ENCODE data around the gene ERI3.
"Not testable (repeated sequence)": the region's sequence is repeated elsewhere in the genome, so short reads cannot be mapped to it uniquely, and the experiment has no call there.

The ERI3 gene

DNA sequence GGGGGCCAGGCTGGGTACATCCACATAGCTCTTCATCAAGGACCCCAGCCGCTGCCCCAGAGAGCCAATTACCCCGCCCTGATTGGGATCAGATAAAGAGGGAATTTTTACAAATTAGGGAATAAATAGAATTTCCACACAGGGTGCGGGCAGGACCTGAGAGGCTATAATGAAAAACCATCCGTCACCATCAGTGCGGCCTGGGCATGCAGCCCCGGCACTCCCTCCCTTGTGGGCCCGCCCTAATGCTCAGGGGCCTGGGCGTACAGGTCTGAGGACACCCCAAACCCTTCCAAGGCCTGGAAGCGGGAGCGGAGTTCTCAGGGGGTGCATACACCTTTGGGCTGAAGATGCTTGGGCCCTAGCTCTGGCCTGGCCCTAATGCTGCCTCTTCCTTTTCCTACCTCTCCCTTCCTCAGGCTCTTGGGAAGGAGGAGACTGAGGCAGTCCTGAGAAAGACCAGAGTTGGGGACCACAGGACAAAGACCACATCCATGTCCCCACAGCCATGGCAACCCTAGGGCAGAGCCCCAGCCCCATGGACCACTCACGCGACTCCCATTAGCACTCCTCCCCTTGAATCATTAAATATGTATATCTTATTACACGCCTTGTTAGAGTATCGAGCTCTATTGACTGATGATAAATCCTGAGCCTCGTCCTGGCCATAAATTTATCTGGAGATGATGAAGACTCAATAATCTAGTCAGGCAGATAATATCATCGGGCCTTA lies 125.5 kb downstream of the ERI3 start:
- no peak for DNase-seq

DNA sequence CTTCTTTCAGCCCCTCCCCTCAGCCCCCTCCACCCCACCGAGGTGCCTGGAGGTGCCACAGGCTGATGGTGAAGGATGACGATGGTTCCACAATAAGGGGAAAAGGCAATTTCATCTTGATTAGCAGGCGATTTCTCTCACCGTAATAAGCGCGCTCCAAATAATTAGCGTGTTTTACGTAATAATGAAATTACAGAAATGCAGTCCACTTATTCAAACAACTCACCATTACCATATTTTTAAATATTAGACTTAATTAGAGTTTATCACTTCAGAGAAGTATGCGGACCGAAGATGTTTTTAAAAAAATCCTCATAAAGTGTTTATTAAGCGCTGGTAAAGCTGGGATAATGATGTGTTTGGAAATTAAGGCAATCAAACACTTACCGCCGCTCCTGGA lies 126.8 kb downstream of the ERI3 start:
- no peak for DNase-seq

DNA sequence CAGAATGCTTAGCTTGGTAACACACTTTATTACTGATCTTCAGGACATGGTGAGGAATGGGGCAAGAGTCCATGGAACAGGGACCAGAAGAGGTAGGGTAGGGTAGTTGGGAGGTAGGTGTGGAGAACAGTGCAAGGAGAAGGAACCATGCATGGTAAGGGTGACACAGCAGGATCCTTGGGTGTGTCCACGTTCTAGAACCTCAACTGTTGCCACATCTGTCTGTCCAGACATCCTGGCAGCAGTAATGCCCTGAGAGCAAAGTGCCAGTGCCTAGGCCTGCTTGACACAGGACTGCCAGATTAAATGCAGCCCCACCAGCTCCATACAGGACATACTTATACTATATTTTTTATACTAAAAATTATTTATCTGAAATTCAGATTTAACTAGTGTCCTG lies 127.8 kb downstream of the ERI3 start:
- no peak for DNase-seq

DNA sequence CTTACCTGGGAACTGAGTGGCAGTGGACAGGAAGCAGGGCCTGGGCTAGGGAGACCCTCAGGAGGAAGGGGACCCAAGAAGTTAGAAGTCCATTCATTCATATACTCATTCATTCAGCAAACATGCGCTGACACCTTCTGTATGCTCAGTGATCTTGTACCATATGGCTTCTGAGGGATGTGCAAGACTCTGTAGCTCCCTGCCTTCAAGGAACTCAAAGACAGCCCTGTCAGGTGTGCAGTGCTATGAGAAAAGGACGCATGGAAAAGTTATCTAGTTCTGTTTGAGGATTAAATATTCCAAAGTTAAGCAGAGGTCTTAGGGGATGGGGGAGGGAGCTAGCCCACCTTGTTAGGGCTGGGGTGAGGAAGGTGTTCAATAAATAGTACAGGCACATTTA lies 129.3 kb downstream of the ERI3 start:
- no peak for DNase-seq

DNA sequence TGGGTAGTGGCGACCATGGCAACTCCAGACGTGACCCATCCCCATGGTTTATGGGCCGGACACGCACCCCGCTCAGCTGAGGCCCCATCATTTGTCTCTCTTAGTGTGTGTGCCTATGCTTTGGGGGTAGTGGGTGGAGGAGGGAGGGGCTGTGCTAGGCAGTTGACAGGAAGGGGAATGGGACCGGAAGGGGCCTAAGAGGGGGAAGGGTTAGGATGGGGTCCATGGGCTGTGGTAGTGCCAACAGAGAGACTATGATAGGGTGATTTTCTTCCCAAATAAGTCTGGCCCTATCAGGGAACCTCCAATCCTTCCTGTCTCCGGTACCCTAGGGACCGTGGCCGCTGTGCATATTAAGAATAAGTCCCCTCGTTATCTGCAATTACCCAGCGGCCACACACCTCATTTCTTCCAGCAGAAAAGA lies 131.9 kb downstream of the ERI3 start:
- no peak for DNase-seq

DNA sequence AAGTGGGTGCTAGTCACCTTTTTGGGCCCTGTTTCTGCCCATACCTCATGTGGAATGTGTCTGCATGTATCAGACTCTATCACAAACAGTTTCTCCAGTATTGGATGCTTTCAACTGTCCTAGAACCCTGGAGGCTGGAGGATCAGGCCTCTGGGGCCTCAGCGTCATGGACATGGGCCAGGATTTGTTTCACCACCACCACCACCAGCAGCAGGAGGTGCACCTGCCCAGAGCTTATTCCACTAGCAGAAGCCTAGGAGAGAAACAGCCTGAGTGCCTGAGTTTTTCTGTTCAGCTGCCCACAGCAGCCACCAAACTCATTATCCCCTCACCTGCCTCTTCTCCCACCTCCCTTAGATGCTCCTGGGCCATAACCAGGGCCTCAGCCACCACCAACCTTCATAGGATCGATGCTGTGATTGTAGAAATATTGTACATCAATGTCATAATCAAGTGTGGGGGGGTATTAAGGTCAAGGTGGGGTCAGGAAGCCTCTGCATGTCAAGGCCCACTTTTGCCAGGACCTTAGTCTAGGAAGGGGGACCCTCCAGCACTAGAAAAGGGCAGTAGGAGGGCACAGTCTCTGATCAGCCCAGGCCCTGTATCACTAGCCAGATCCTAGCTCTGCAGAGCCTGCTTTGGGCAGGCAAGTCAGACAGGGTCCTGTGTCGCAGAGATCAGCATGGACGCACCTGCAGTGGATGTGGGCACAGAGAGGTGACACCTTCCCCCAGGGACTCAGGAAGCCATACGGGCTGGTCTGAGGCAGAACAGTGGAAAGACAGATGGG lies 132.5 kb downstream of the ERI3 start:
- no peak for DNase-seq

DNA sequence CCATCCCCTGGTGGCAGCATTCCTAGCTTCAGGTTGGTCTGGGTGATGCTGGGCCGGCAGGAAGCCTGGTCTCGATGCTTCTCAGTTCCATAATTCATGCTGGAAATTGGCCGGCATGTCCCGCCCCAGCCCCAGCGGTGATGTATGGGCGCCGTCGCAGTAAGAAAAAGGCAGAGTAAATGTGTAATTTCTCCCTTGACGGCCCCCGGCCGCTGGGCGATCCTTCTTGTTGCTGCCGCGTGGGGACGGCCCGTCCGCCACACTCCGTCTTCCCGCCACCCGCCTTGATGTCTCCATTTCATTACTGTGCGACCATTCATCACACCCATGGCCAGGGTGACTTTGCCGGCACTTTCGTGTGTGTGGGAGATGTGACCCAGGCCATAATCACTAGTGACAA lies 133.3 kb downstream of the ERI3 start:
- no peak for DNase-seq

DNA sequence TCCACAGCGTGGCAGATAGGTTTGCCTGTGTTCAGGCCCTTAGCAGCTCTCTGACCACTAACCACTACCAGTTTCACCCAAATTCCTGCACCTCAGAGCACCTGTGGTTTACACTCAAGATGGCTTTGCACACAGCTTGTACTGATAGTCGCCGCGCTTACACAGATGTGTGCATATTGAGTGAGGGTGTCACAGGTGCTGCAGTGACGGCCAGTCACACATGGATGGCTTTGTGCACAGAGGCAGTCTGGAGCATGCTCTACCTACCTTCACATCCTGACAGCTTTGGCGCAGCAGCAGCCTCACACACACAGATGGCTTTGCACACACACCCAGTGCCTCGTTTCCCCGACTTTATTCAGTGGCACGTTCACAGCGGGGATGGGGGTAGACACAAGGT lies 134.3 kb downstream of the ERI3 start:
- DNase-seq = no peak

DNA sequence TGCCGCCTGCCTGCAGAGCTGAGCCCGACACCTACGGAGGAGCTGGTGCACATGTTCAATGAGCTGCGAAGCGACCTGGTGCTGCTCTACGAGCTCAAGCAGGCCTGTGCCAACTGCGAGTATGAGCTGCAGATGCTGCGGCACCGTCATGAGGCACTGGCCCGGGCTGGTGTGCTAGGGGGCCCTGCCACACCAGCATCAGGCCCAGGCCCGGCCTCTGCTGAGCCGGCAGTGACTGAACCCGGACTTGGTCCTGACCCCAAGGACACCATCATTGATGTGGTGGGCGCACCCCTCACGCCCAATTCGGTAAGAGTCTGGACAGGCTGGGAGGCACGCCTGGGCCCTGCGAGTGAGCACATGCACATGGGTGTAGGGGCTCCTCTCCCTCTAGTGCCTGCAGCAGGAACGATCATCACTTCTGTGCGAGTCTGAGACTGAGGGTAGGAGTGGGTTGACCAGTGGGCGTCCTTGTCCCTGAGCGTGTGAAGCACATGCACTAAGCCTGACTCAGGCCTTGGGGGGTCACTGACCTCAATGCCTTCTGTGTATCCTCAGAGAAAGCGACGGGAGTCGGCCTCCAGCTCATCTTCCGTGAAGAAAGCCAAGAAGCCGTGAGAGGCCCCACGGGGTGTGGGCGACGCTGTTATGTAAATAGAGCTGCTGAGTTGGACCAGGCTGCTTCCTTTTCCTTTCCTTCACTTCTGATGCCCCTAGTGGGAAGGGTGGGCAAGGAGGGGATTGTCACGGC lies 134.9 kb downstream of the ERI3 start:
- no peak for DNase-seq

DNA sequence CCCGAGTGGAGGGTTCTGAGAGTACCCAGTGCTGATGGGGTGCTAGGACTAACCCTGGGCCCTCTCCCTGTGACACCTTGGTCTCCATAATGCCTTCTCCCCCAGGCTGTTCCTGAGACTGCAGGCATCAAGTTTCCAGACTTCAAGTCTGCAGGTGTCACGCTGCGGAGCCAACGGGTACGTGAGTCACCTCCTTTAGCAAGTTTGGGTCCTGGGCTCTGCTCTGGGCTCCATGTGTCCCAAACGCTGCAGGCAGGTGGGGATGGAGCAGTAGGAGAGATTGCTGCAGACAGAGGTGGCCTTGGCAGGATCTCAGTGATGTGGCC lies 135.8 kb downstream of the ERI3 start:
- no peak for DNase-seq

DNA sequence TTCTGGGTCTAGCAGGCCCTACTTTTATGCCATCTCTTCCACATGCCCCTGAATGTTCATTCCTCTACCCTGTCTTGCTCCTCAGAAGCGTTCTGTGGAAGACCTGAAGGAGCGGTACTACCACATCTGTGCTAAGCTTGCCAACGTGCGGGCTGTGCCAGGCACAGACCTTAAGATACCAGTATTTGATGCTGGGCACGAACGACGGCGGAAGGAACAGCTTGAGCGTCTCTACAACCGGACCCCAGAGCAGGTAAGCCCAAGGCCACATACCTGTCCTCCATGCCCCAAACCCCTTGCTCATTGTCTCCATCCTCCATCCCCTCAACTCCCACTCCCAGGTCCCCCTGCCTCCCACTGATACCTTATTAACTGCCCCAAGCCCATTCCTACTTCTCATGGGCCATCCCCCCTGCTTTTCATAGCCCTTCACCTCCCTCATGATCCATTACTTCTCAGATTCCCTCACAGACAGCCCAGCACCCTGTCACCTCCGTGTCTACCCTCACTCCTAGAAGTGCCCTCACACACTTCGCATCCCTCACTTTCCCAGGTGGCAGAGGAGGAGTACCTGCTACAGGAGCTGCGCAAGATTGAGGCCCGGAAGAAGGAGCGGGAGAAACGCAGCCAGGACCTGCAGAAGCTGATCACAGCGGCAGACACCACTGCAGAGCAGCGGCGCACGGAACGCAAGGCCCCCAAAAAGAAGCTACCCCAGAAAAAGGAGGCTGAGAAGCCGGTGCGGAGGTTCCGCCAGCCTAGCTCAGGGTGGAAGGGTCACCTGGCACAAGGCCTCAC lies 136.4 kb downstream of the ERI3 start:
- DNase-seq = no peak

DNA sequence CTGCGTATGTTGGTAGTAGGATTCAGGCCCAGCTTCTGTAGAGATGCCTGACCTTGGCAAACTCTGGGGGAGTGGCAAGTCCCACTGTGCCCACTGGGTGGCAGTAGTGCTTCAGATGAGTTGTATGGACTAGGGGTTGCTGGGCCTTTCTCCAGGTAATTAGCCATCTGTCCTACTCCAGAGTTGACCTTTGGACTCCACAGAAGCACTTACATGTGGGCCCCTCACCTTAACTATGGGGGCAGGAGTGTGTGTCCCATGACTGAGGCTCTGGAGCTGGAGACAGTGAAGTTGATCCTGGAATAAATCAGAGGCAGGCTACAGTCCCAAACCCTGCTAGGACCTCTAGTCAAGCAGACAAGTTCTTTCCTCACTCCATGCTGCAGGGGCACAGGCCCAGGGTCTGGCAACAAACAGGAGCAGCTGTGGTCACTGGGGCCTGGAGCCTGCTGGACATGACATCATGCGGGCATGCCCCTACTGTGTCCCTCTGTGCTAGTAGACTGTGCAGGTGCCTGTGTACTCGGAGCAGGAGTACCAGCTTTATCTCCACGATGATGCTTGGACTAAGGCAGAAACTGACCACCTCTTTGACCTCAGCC lies 137.1 kb downstream of the ERI3 start:
- peak; percentile 84 for DNase-seq

DNA sequence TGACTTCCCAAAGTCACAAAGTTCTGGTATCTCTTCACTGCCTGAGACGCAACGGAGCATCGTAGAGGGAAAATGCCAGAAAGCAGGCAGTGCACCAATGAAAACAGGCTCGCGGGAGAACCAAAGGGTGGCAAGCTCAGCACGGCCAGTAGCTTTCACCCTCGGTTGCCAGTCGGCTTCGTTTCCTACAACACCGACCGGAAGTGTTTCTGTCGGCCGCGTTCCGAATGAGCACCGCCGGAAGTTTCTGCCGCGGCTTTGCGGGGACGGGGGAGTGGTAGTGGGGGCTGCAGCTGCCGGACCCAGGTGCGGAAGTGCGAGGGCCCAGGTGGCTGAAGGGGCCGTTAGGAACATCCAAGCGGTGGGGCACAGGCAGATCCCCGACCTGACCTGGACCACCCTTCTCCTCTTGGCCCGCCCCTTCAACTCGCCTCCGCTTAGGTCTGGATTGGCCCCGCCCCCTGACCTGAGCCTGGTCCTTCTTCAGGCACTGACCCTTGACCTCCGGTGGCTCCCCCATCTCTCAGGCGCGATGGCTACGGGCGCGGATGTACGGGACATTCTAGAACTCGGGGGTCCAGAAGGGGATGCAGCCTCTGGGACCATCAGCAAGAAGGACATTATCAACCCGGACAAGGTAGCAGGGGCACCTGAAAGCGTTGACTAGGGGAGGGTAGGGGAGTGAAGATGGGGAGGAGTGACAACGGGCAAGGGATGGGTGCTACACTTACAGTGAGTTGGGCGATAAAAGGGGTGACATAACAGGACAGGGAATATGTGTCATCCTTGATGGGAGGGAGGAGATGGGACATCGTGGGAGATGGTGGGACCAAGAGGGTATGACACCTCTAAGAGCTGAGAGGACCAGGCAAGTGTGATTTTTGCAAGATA lies 141.6 kb downstream of the ERI3 start, which contains the start of gene DMAP1:
TSS of gene DMAP1 (plus strand) at position 250 of the 891 bp plus-strand sequence. CDS start at position 533, 283 bp downstream.
- DNase-seq = peak; percentile 85 to 87

DNA sequence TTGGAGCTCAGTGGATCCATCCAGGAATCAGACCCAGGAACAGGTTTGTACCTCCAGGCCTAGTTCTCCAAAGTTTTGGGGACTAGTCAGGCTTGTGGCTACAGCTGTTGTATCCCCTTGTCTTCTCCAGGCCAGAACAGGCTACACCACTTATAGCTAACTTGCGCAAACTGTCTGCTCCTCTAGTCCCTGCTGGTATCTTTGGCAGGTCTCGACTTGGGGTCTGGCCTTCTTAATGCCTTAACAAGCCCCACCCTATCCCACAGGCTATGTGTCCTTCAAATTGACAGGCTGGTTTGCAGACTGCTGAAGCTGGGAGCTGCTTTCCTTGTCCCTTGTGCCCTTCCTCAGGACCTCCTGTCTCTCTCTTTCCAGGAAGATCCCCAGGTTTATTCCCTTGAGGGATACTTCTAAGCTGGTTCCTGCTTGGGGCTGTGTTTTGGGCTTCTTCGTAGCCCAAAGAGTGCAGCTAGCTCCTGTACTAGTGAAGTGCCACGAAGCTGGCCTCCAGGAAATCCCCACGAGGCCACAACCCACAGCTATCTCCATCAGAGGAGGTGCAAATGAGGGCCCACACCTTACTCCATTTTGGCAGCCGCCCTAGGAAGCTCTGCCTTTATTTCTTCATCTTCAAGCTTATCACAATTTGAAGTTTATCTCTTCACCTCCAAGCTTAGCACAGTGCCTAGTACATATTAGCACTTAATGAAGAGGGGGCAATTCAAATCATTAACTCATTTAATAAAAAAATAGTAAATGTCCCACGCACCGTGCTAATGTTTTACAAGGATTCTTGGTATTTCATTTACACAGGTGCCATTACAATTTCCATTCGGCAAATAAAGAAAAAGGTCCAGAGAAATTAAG lies 142.5 kb downstream of the ERI3 start:
- DNase-seq = peak; percentile 31 to 42

DNA sequence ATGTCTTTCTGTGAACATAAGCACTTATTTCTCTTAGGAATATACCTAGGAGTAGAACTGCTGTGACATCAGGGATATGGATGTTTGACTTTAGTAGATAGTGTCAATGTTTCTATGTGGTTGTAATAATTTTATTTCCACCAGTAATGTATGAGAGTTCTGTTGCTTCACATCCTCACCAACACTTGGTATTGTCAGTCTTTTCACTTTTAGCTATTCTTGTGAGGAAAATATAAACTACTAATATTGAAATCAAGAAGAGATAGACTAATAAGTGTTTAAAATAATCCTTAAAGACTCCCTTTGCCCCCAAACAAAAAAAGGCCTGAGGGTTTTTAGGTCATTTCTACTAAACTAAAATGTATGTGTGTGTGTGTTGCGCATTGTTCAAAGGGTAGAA lies 144.5 kb downstream of the ERI3 start:
- no peak for DNase-seq

DNA sequence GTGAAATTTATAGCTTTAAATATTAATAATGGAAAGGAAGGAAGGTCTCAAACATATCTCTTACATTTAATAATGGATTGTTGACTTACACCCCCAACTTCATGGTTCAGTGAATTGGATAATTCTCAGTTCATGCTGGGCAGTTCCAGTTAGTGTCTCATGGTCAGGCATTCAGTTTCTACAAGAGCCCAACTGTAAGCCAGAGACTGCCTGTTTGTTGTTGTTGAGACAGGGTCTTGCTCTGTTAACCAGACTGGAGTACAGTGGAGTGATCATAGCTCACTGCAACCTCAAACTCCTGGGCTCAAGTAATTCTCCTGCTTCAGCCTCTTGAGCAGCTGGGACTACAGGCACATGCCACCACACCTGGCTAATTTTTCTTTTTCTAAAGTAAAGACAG lies 146.8 kb downstream of the ERI3 start:
- no peak for DNase-seq

DNA sequence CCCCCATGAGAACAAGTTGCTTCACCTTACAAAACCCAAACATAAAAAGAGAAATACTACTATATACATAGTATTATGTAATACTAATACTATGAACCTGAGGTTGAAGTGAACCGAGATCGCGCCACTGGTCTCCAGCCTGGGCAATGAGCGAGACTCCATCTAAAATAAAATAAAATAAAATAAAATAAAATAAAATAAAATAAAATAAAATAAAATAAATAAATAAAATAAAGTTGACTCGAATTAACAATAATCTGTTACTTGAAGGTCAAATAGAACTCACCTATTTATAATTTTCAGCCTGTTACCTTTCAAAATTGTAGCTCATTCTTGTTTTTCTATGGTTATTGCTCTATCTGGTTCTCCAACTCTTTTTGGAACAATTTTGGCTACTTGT lies 148.5 kb downstream of the ERI3 start:
- DNase-seq = not testable (repeated sequence)

DNA sequence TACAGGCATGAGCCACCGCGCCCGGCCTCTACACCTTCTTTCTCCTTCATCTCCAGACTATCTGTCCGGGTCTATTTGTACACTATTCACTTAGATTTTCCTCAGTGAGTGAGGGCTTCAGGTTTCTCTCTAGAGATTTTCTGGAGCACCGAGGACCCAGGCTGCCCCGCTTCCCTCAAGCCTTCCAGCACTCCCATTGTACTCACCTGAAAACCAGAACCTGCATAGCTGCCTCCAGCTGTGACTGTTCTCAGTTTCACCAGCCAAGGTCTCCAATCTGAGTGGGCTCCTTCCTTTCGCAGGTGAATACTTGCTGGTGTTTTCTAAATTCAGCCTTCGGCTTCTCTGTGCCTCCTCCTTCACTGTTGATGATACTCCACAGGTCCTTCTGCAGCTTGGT lies 154.7 kb downstream of the ERI3 start:
- DNase-seq = no peak

DNA sequence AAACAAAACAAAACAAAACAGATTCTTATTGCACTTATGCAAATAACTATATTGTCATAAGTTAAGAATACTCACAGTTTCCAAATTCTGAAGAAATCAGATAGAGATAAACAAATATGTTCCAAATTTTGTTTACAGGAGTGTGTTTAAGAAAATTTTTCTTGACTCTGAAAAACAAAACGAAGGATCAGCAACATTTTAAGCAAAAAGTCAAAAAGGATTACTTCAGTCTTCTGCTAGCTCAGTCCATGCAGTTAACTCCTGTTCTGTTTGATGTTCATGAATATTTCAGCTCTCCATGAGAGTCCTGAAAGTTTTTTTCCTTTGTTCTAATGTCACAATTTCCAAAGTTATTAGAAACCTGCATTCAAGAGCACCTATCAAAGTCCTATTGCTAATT lies 180.4 kb downstream of the ERI3 start:
- DNase-seq = no peak

Measured in stimulated activated CD4-positive, alpha-beta T cell treated with anti-CD3 and anti-CD28 coated beads, Interleukin-2, amount 100 ng/mL, for 24 hours (primary cell).